ENCODE results near the gene EFHD1.
"Not testable (repeated sequence)": the region's sequence is repeated elsewhere in the genome, so short reads cannot be mapped to it uniquely, and the experiment has no call there.

EFHD1 gene

GRCh38 chr2:232697807-232698110, 64.4 kb downstream of the EFHD1 start:
- no peak for DNase-seq

DNA sequence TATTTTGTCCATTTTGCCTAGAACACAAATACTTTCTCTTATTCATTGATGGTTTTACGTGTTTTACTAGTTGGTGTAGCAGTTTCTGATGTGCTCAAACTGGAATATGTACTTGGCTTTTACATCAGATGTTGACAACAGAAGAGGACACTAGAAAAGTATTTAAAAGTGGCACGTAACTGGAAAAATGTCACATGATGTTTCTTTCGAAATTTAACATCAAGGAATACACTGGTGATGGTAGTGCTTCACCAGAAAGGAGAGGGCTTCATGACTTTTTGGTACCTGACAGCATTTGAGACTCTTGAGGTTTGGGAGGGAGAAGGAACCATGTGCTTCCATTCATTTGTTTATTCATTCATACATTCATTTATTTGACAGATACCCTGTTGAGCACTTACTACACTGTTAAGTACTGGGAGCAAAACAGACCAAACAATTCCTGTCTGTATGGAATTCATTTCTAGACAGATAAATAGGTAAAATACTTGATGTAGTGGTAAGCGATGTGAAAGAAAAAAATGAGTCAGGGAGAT, 65.2 kb downstream of the EFHD1 start:
- no peak for DNase-seq

- DNase-seq, result no peak
Measured at GRCh38 chr2:232699110-232699509, 65.7 kb downstream of the EFHD1 start.

DNA sequence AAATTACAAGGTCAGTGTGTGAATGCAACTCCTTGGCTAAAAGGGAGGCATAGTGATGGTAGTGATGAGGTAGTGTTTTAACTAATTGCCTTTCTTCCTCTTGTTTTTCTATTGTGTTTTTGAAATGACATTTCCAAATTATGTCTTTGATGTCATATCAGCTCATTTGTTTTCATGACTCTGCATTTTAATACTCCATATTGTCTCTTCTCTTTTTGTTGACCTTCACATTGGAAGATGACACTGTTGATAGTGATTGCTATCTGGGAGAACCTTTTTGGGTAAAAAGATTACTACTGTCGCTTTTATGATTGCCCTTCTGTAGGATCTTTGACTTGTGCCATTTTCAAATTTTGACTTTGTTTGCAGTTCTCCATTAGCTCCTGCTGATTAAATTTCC, 66.8 kb downstream of the EFHD1 start:
- no peak for DNase-seq

GRCh38 chr2:232707076-232707475, 73.7 kb downstream of the EFHD1 start:
- DNase-seq, result no peak

- no peak for DNase-seq
Measured at GRCh38 chr2:232713505-232713904, 80.1 kb downstream of the EFHD1 start.

DNA sequence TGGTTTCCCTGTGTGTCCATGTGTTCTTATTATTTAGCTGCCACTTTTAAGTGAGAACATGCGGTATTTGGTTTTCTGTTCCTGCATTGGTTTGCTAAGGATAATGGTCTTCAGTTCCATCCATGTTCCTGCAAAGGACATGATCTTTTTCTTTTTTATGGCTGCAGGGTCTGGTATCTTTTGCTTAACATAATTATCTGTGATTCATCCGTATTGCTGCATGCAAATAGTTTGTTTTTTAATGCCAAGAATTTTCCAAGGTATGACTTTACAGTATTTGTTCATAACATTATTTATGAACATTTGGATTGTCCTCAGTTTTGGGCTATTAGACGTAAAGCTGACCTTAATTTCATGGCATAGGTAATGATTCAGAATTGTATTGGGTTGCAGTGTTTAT, 81.6 kb downstream of the EFHD1 start:
- no peak for DNase-seq

DNA sequence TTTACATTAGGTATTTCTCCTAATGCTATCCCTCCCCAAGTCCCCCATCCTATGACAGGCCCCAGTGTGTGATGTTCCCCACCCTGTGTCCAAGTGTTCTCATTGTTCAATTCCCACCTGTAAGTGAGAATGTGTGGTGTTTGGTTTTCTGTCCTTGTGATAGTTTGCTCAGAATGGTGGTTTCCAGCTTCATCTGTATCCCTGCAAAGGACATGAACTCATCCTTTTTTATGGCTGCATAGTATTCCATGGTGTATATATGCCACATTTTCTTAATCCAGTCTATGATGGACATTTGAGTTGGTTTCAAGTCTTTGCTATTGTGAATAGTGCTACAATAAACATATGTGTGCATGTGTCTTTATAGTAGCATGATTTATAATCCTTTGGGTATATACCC, 86.7 kb downstream of the EFHD1 start:
- not testable (repeated sequence) for DNase-seq

- no peak for DNase-seq
Measured at GRCh38 chr2:232721261-232721660, 87.9 kb downstream of the EFHD1 start.

GRCh38 chr2:232721882-232722281, 88.5 kb downstream of the EFHD1 start:
- DNase-seq, result no peak

DNA sequence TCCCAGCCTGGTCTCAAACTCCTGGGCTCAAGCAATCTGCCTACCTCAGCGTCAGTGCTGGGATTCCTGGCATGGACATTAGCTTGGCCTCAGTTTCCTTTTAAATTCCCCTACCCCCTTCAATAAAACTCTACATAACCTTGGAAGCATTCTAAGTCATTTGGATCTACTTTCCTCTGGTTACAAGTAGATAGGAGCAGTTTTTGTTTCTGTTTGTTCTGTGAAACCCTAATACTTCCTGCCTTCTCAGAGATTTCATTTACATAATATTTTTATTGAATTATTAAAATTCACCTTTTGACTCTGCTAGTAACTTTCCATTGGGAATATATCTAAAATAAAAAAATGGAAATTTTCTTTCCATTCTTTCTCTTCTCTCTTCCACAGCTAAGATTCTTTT, 89.6 kb downstream of the EFHD1 start:
- DNase-seq, result no peak

DNA sequence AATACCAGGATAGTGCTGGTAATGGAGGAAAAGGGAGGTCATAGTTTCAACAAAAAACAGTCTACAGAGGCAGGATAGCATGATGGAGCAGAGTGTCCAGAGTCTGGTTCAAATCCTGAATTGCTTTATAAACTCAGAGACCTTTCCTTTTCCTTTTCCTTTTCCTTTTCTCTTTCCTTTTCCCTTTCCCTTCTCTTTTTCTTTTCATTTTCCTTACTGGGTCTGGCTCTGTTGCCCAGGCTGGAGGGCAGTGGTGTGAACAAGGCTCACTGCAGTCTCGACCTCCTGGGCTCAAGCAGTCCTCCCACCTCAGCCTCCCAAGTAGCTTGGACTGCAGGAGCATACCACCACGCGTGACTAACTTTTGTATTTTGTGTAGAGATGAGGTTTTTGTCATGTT, 95.4 kb downstream of the EFHD1 start:
- DNase-seq, result no peak

DNA sequence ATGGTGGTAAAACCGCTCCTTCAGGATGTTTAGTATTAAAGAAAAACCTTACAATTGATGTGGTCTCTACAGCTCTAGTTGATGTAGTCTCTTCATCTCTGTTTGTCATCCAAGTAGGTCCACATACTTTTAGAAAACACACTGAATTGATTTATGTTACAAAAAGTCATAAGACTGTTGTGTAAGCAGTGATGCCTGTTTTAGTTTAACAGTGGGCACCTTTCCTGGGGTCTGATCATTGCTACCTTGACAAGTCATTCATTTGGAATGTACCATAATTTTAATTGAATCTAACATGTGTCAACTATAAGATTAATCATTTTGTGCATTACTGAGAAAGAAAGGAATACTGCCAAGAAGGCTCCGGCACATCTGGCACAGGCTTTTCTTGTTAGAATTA, 98.1 kb downstream of the EFHD1 start:
- DNase-seq, result no peak

All from retina (tissue), 1 donor.